Activated naive CD8-positive, alpha-beta T cell treated with anti-CD3 and anti-CD28 coated beads, Interleukin-2, amount 50 U/mL, for 24 hours (primary cell): ENCODE measurements around the gene TRAF3.
"Not testable (repeated sequence)": the region's sequence is repeated elsewhere in the genome, so short reads cannot be mapped to it uniquely, and the experiment has no call there.

Experiments
- ATAC-seq: fragments of 150-1000 bp; cut with Tn5 transposase; one replicate; pipeline ENCODE4 v1.10.0; 2021
- DNase-seq: peaks from one replicate; pipeline ENCODE4 v3.0.0; 2021
- H3K27ac Mint-ChIP-seq: one replicate; pipeline ENCODE4 v1.8.0; 2021; ENCODE audit warnings: mild to moderate bottlenecking, mixed read lengths
- H3K27me3 Mint-ChIP-seq: one replicate; pipeline ENCODE4 v1.8.0; 2021; ENCODE audit warnings: mixed read lengths
- H3K36me3 Mint-ChIP-seq: one replicate; pipeline ENCODE4 v1.8.0; 2021; ENCODE audit warnings: low read depth, mixed read lengths
- H3K4me1 Mint-ChIP-seq: one replicate; pipeline ENCODE4 v1.8.0; 2021; ENCODE audit warnings: mixed read lengths
- H3K4me3 Mint-ChIP-seq: one replicate; pipeline ENCODE4 v1.8.0; 2021; ENCODE audit warnings: mild to moderate bottlenecking, moderate library complexity, mixed read lengths
- H3K9me3 Mint-ChIP-seq: one replicate; pipeline ENCODE4 v1.8.0; 2021; ENCODE audit warnings: mixed read lengths

The TRAF3 gene

GRCh38 chr14:102833991-102834390 lies 56.7 kb downstream of the TRAF3 start:
- peaks cover 53% of the 10 kb centered on the region for H3K36me3 Mint-ChIP-seq
- peaks cover 23% of the 10 kb centered on the region for H3K4me1 Mint-ChIP-seq

GRCh38 chr14:102835959-102836358 lies 58.7 kb downstream of the TRAF3 start:
- H3K9me3 Mint-ChIP-seq, result no peaks in the 10 kb centered on the region
- peaks cover 14% of the 10 kb centered on the region for H3K4me1 Mint-ChIP-seq

More at GRCh38 chr14:102833991-102834390, 56.7 kb downstream of the TRAF3 start:
- no peak overlapping the region for H3K4me3 Mint-ChIP-seq
- H3K27ac Mint-ChIP-seq, result no peak overlapping the region
- no peaks in the 10 kb centered on the region for H3K9me3 Mint-ChIP-seq
- ATAC-seq, result no peak
- no peak for DNase-seq
- no peaks in the 10 kb centered on the region for H3K27me3 Mint-ChIP-seq

GRCh38 chr14:102837120-102837519 lies 59.9 kb downstream of the TRAF3 start:
- not testable (repeated sequence) for DNase-seq, H3K4me1 Mint-ChIP-seq, H3K4me3 Mint-ChIP-seq, ATAC-seq, H3K9me3 Mint-ChIP-seq, H3K27ac Mint-ChIP-seq, H3K27me3 Mint-ChIP-seq
- H3K36me3 Mint-ChIP-seq, result peaks cover 57% of the 10 kb centered on the region

More at GRCh38 chr14:102835959-102836358, 58.7 kb downstream of the TRAF3 start:
- Mint-ChIP-seq H3K36me3 (peaks cover 58% of the 10 kb centered on the region), H3K4me3 (no peak overlapping the region), H3K27me3 (no peaks in the 10 kb centered on the region), H3K27ac (no peak overlapping the region)
- ATAC-seq (no peak), DNase-seq (no peak)

GRCh38 chr14:102838501-102838900 lies 61.3 kb downstream of the TRAF3 start:
- peaks cover 6% of the 10 kb centered on the region for H3K4me1 Mint-ChIP-seq
- ATAC-seq (no peak), DNase-seq (no peak)
- H3K9me3 Mint-ChIP-seq, result no peaks in the 10 kb centered on the region
- H3K4me3 Mint-ChIP-seq, result no peak overlapping the region
- H3K27me3 Mint-ChIP-seq, result no peaks in the 10 kb centered on the region
- no peak overlapping the region for H3K27ac Mint-ChIP-seq
- H3K36me3 Mint-ChIP-seq, result peaks cover 52% of the 10 kb centered on the region

- Mint-ChIP-seq H3K27me3 (no peaks in the 10 kb centered on the region), H3K27ac (no peak overlapping the region), H3K4me3 (no peak overlapping the region), H3K4me1 (peaks cover 2% of the 10 kb centered on the region), H3K9me3 (no peaks in the 10 kb centered on the region), H3K36me3 (peaks cover 48% of the 10 kb centered on the region)
- ATAC-seq (no peak), DNase-seq (no peak)
These were observed 62.9 kb downstream of the TRAF3 start for GRCh38 chr14:102840115-102840514.

- H3K9me3 Mint-ChIP-seq, result no peaks in the 10 kb centered on the region
- no peak overlapping the region for H3K4me3 Mint-ChIP-seq
- no peak for ATAC-seq
- no peak for DNase-seq
- H3K27ac Mint-ChIP-seq, result no peak overlapping the region
- peaks cover 2% of the 10 kb centered on the region for H3K4me1 Mint-ChIP-seq
- peaks cover 43% of the 10 kb centered on the region for H3K36me3 Mint-ChIP-seq
- no peaks in the 10 kb centered on the region for H3K27me3 Mint-ChIP-seq
These were observed 63.7 kb downstream of the TRAF3 start for GRCh38 chr14:102840771-102841528.

GRCh38 chr14:102848830-102849525 lies 71.7 kb downstream of the TRAF3 start:
- Mint-ChIP-seq H3K27me3 (no peaks in the 10 kb centered on the region), H3K36me3 (peaks cover 37% of the 10 kb centered on the region), H3K9me3 (no peaks in the 10 kb centered on the region), H3K4me1 (peaks cover 10% of the 10 kb centered on the region), H3K27ac (peak overlapping the region; percentile 15), H3K4me3 (no peak overlapping the region)
- DNase-seq (no peak), ATAC-seq (no peak)

- DNase-seq (no peak), ATAC-seq (peak; percentile 36)
- H3K36me3 Mint-ChIP-seq, result peaks cover 36% of the 10 kb centered on the region
- H3K27me3 Mint-ChIP-seq, result no peaks in the 10 kb centered on the region
- peaks cover 15% of the 10 kb centered on the region for H3K4me1 Mint-ChIP-seq
- no peaks in the 10 kb centered on the region for H3K9me3 Mint-ChIP-seq
- H3K27ac Mint-ChIP-seq, result no peak overlapping the region
- H3K4me3 Mint-ChIP-seq, result no peak overlapping the region
These were observed 72.5 kb downstream of the TRAF3 start for GRCh38 chr14:102849526-102850379.

GRCh38 chr14:102853648-102854047 lies 76.4 kb downstream of the TRAF3 start:
- Mint-ChIP-seq H3K4me1 (peaks cover 24% of the 10 kb centered on the region), H3K9me3 (peaks cover 5% of the 10 kb centered on the region), H3K27me3 (no peaks in the 10 kb centered on the region), H3K27ac (no peak overlapping the region), H3K36me3 (peaks cover 56% of the 10 kb centered on the region), H3K4me3 (no peak overlapping the region)
- ATAC-seq (no peak), DNase-seq (no peak)

- no peaks in the 10 kb centered on the region for H3K27me3 Mint-ChIP-seq
- H3K27ac Mint-ChIP-seq, result no peak overlapping the region
- peaks cover 20% of the 10 kb centered on the region for H3K4me1 Mint-ChIP-seq
- no peak for ATAC-seq
- H3K9me3 Mint-ChIP-seq, result peaks cover 11% of the 10 kb centered on the region
- peaks cover 56% of the 10 kb centered on the region for H3K36me3 Mint-ChIP-seq
- no peak for DNase-seq
- no peak overlapping the region for H3K4me3 Mint-ChIP-seq
These were observed 76.9 kb downstream of the TRAF3 start for GRCh38 chr14:102854091-102854703.

- Mint-ChIP-seq H3K36me3 (peaks cover 69% of the 10 kb centered on the region), H3K27me3 (no peaks in the 10 kb centered on the region), H3K4me1 (peaks cover 18% of the 10 kb centered on the region), H3K27ac (no peak overlapping the region), H3K4me3 (no peak overlapping the region), H3K9me3 (peaks cover 23% of the 10 kb centered on the region)
- no peak for DNase-seq
- no peak for ATAC-seq
These were observed 78.9 kb downstream of the TRAF3 start for GRCh38 chr14:102856179-102856578.

- peaks cover 18% of the 10 kb centered on the region for H3K4me1 Mint-ChIP-seq
- H3K4me3 Mint-ChIP-seq, result no peak overlapping the region
- peaks cover 25% of the 10 kb centered on the region for H3K9me3 Mint-ChIP-seq
- ATAC-seq (no peak), DNase-seq (no peak)
- no peak overlapping the region for H3K27ac Mint-ChIP-seq
- peaks cover 71% of the 10 kb centered on the region for H3K36me3 Mint-ChIP-seq
- no peaks in the 10 kb centered on the region for H3K27me3 Mint-ChIP-seq
These were observed 80.2 kb downstream of the TRAF3 start for GRCh38 chr14:102857444-102857843.

GRCh38 chr14:102859911-102860310 lies 82.7 kb downstream of the TRAF3 start:
- Mint-ChIP-seq H3K4me1 (peaks cover 7% of the 10 kb centered on the region), H3K4me3 (no peak overlapping the region), H3K27ac (no peak overlapping the region), H3K36me3 (peaks cover 77% of the 10 kb centered on the region), H3K9me3 (peaks cover 25% of the 10 kb centered on the region), H3K27me3 (no peaks in the 10 kb centered on the region)
- DNase-seq, result no peak
- no peak for ATAC-seq

- H3K4me1 Mint-ChIP-seq, result peaks cover 2% of the 10 kb centered on the region
- H3K27ac Mint-ChIP-seq, result no peak overlapping the region
- peaks cover 21% of the 10 kb centered on the region for H3K9me3 Mint-ChIP-seq
- H3K36me3 Mint-ChIP-seq, result peaks cover 68% of the 10 kb centered on the region
- ATAC-seq, result no peak
- no peak for DNase-seq
- no peaks in the 10 kb centered on the region for H3K27me3 Mint-ChIP-seq
- no peak overlapping the region for H3K4me3 Mint-ChIP-seq
These were observed 85.0 kb downstream of the TRAF3 start for GRCh38 chr14:102862154-102862773.
